SK-N-SH treated with all-trans-retinoic acid at 6 μM for 48 hours (cell line): ENCODE measurements around the gene USP24.

Source experiments
- ISL1 ChIP-seq: fragments of 250-450 bp; sonication (Bioruptor Pico); IDR thresholded peaks from 2 replicates; pipeline ENCODE4 v2.1.2; 2022; ENCODE audit warnings: mild to moderate bottlenecking, moderate library complexity
- PPARA ChIP-seq: fragments of 250-450 bp; sonication (Bioruptor Pico); IDR thresholded peaks from 2 replicates; pipeline ENCODE4 v1.5.0; 2020; ENCODE audit warnings: mild to moderate bottlenecking, borderline replicate concordance
- ZNF565 ChIP-seq: fragments of 450-650 bp; formaldehyde crosslinking; conservative IDR thresholded peaks from 2 replicates; pipeline ENCODE4 v1.5.0; 2020; ENCODE audit warnings: low read depth, mild to moderate bottlenecking, moderate library complexity
- TF ChIP-seq, protein P1 (sequence below): fragments of 250-450 bp; sonication (Bioruptor Pico); IDR thresholded peaks from 2 replicates; pipeline ENCODE4 v1.8.0; 2021; ENCODE audit warnings: low read depth, mild to moderate bottlenecking, moderate library complexity, borderline replicate concordance
- TF ChIP-seq, protein P2 (sequence below): fragments of 250-450 bp; sonication (Bioruptor Pico); IDR thresholded peaks from 2 replicates; pipeline ENCODE4 v1.5.1; 2021; ENCODE audit warnings: mild to moderate bottlenecking, moderate library complexity

DNA sequence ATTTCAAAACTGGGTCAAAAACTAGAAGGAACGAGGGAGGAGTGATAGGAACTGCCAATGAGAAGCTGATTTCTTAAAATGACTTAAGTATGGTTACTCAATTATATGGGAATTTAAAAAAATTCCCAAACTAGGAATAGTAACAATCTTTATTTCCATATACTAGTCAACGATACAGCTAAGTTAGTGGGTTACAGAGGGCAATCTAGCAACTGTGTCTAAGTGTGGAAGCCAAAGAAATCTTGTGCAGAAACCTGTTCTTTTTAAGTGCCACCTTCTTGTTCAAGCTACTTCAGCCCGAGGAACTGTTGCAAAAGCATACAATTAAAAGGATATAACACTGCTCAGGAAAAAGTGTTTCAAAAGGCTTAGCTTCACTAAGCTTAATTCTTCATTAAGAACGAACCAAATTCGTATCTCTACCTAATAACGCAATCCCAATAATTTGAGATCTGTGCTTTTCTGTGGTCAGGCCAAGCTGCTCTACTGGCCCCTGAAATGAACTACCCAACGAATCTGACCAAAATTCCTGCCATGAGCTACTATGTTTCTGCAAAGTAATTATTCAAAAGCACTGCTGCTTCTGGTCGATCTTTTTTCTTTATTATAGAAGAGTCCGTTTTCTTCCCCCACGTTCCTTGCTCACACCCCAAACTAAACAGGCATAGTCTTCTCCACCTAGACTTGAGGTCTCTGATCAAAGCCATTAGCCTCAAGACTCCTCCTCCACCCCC, 1.8 kb downstream of the USP24 start:
- TF ChIP-seq ZNF565 (CRISPR knock-in tag) (no peak), ISL1 (no peak), PPARA (CRISPR knock-in tag) (no peak)
- TF ChIP-seq, protein P1, sequence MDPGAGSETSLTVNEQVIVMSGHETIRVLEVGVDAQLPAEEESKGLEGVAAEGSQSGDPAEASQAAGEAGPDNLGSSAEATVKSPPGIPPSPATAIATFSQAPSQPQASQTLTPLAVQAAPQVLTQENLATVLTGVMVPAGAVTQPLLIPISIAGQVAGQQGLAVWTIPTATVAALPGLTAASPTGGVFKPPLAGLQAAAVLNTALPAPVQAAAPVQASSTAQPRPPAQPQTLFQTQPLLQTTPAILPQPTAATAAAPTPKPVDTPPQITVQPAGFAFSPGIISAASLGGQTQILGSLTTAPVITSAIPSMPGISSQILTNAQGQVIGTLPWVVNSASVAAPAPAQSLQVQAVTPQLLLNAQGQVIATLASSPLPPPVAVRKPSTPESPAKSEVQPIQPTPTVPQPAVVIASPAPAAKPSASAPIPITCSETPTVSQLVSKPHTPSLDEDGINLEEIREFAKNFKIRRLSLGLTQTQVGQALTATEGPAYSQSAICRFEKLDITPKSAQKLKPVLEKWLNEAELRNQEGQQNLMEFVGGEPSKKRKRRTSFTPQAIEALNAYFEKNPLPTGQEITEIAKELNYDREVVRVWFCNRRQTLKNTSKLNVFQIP (CRISPR knock-in tag) = no peak
- TF ChIP-seq, protein P2, sequence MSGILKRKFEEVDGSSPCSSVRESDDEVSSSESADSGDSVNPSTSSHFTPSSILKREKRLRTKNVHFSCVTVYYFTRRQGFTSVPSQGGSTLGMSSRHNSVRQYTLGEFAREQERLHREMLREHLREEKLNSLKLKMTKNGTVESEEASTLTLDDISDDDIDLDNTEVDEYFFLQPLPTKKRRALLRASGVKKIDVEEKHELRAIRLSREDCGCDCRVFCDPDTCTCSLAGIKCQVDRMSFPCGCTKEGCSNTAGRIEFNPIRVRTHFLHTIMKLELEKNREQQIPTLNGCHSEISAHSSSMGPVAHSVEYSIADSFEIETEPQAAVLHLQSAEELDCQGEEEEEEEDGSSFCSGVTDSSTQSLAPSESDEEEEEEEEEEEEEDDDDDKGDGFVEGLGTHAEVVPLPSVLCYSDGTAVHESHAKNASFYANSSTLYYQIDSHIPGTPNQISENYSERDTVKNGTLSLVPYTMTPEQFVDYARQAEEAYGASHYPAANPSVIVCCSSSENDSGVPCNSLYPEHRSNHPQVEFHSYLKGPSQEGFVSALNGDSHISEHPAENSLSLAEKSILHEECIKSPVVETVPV (CRISPR knock-in tag) = no peak
